CD4-positive, alpha-beta memory T cell (primary cell): ENCODE measurements around the gene RASIP1. TPM values are rescaled to one million over a fixed set of nuclear protein-coding genes. Genes with fewer than 3 reads are reported as not detected.
"Not testable (repeated sequence)": the region's sequence is repeated elsewhere in the genome, so short reads cannot be mapped to it uniquely, and the experiment has no call there.

Experiments
- CTCF ChIA-PET: fragments of 350-600 bp; sonication (Branson Sonifier 250); formaldehyde crosslinking; loops from one replicate; lab custom pipeline; 2021; ENCODE audit warnings: inconsistent platforms; ENCODE audit not compliant: partially characterized antibody; lab: Charles Lee
- POLR2A ChIA-PET: fragments of 350-600 bp; sonication (Branson Sonifier 250); formaldehyde crosslinking; loops from one replicate; lab custom pipeline; 2021; ENCODE audit not compliant: partially characterized antibody; lab: Charles Lee
- DNase-seq, 5 donors: peaks; one replicate each; pipeline versions ENCODE4 v3.0.0 to v3.0.0-alpha.2; 2020 to 2022; ENCODE audit warnings: mixed read lengths in 1 of 5
- H3K27ac ChIP-seq: one replicate; pipeline ENCODE4 v1.7.0; 2013; ENCODE audit warnings: low read depth, low read length
- H3K27me3 ChIP-seq: 2 replicates; pipeline ENCODE4 v1.7.0; 2013; ENCODE audit warnings: mild to moderate bottlenecking, low read length, moderate library complexity; ENCODE audit not compliant: insufficient read depth
- H3K36me3 ChIP-seq: 2 replicates; pipeline ENCODE4 v1.7.0; 2013; ENCODE audit warnings: mild to moderate bottlenecking, low read length, moderate library complexity; ENCODE audit not compliant: insufficient read depth
- H3K4me1 ChIP-seq: 2 replicates; pipeline ENCODE4 v1.7.0; 2013; ENCODE audit warnings: mild to moderate bottlenecking, low read length, moderate library complexity; ENCODE audit not compliant: insufficient read depth
- H3K4me3 ChIP-seq, 2 donors: one replicate each; pipeline ENCODE4 v1.7.0; 2013; ENCODE audit warnings: low read length in 2 of 2, mild to moderate bottlenecking in 1 of 2
- H3K9me3 ChIP-seq, 2 donors: one replicate each; pipeline ENCODE4 v1.7.0; 2013; ENCODE audit warnings: low read length in 2 of 2, control low read depth in 1 of 2; ENCODE audit not compliant: control insufficient read depth in 1 of 2
- H3K27ac Mint-ChIP-seq, 7 donors: one replicate each; pipeline ENCODE4 v1.8.0; 2020 to 2021; ENCODE audit warnings: mixed read lengths in 7 of 7, mild to moderate bottlenecking in 6 of 7, inconsistent platforms in 3 of 7, moderate library complexity in 3 of 7
- H3K27me3 Mint-ChIP-seq, 2 donors: one replicate each; pipeline ENCODE4 v1.8.0; 2020 to 2021; ENCODE audit warnings: mixed read lengths in 2 of 2
- H3K36me3 Mint-ChIP-seq, 2 donors: one replicate each; pipeline ENCODE4 v1.8.0; 2020 to 2021; ENCODE audit warnings: mixed read lengths in 2 of 2, inconsistent platforms in 1 of 2, mild to moderate bottlenecking in 1 of 2
- H3K4me1 Mint-ChIP-seq, 4 donors: one replicate each; pipeline ENCODE4 v1.8.0; 2020 to 2021; ENCODE audit warnings: mixed read lengths in 4 of 4, mild to moderate bottlenecking in 1 of 4
- H3K4me3 Mint-ChIP-seq, 8 donors: one replicate each; pipeline ENCODE4 v1.8.0; 2020 to 2021; ENCODE audit warnings: mixed read lengths in 8 of 8, mild to moderate bottlenecking in 7 of 8, moderate library complexity in 6 of 8, inconsistent platforms in 3 of 8
- H3K9me3 Mint-ChIP-seq, 8 donors: one replicate each; pipeline ENCODE4 v1.8.0; 2020 to 2021; ENCODE audit warnings: mixed read lengths in 8 of 8, mild to moderate bottlenecking in 5 of 8, inconsistent platforms in 3 of 8, moderate library complexity in 1 of 8
- intact Hi-C: fragments of 100-400 bp; cut with micrococcal nuclease; formaldehyde crosslinking; loops from one replicate; pipeline ENCODE4 v1.15.1; 2023
- polyA plus RNA-seq, 2 donors: library from polyadenylated mRNA; unstranded; fragments of 300-500 nt; fragmentation: Illumina TruSeq; gene quantifications; one replicate each; pipeline ENCODE4 v1.2.3, GENCODE V29; 2021
- total RNA-seq, 2 experiments: library from RNA; stranded (reverse); gene quantifications; one replicate each; pipeline ENCODE4 v1.2.3, GENCODE V29; 2021

RASIP1 gene
- total and polyA plus RNA-seq, 4 experiments from 2014 or later, result 0.10 to 0.25 (median 0.22) TPM; not detected in 1

GRCh38 chr19:48777720-48778119, 37.3 kb upstream of the RASIP1 start:
- H3K27me3 ChIP-seq, result no peaks in the 10 kb centered on the region
- Mint-ChIP-seq H3K4me1 (peaks cover 0 to 4% (median 3%) of the 10 kb centered on the region in 4 donors), H3K9me3 (no peaks in the 10 kb centered on the region), H3K36me3 (no peaks in the 10 kb centered on the region), H3K4me3 (no peak overlapping the region), H3K27ac (no peak overlapping the region), H3K27me3 (peaks cover 3 to 5% of the 10 kb centered on the region in 2 donors)
- ChIA-PET CTCF (no interaction called here), POLR2A (no interaction called here)
- no peaks in the 10 kb centered on the region for H3K9me3 ChIP-seq
- no peak overlapping the region for H3K27ac ChIP-seq
- intact Hi-C loops, result no loop called here
- H3K4me1 ChIP-seq, result no peaks in the 10 kb centered on the region
- DNase-seq, result no peak
- H3K4me3 ChIP-seq, result no peak overlapping the region
- no peaks in the 10 kb centered on the region for H3K36me3 ChIP-seq

GRCh38 chr19:48777139-48777538, 36.7 kb upstream of the RASIP1 start:
- Histone ChIP-seq H3K36me3 (no peaks in the 10 kb centered on the region), H3K4me3 (no peak overlapping the region), H3K27ac (no peak overlapping the region), H3K4me1 (no peaks in the 10 kb centered on the region), H3K27me3 (no peaks in the 10 kb centered on the region), H3K9me3 (no peaks in the 10 kb centered on the region)
- intact Hi-C loops, result no loop called here
- H3K4me1 Mint-ChIP-seq, result no peaks in the 10 kb centered on the region
- no peaks in the 10 kb centered on the region for H3K9me3 Mint-ChIP-seq
- no peak overlapping the region for H3K27ac Mint-ChIP-seq
- peaks cover 0 to 2% of the 10 kb centered on the region in 2 donors for H3K27me3 Mint-ChIP-seq
- ChIA-PET CTCF (interaction anchor here (0.7 kb wide), 1 partner anchor 14 kb away, joined by 4 read pairs; no protein-coding TSS in a partner anchor), POLR2A (no interaction called here)
- no peak overlapping the region for H3K4me3 Mint-ChIP-seq
- DNase-seq, result no peak
- H3K36me3 Mint-ChIP-seq, result no peaks in the 10 kb centered on the region

GRCh38 chr19:48772503-48772953, 32.1 kb upstream of the RASIP1 start:
- Histone ChIP-seq H3K27me3 (no peaks in the 10 kb centered on the region), H3K4me1 (no peaks in the 10 kb centered on the region), H3K4me3 (no peak overlapping the region), H3K36me3 (no peaks in the 10 kb centered on the region), H3K27ac (no peak overlapping the region), H3K9me3 (no peaks in the 10 kb centered on the region)
- Mint-ChIP-seq H3K36me3 (no peaks in the 10 kb centered on the region), H3K27ac (no peak overlapping the region), H3K4me1 (no peaks in the 10 kb centered on the region), H3K27me3 (peaks cover 10 to 12% of the 10 kb centered on the region in 2 donors), H3K4me3 (no peak overlapping the region), H3K9me3 (no peaks in the 10 kb centered on the region)
- intact Hi-C loops, result no loop called here
- CTCF ChIA-PET, result interaction anchor here (0.6 kb wide), 1 partner anchor 124 kb away, joined by 3 read pairs; no protein-coding TSS in a partner anchor
- no peak for DNase-seq
- POLR2A ChIA-PET, result no interaction called here

GRCh38 chr19:48770734-48771472, 30.5 kb upstream of the RASIP1 start:
- Mint-ChIP-seq H3K27me3 (peaks cover 13% of the 10 kb centered on the region in 2 donors), H3K36me3 (no peaks in the 10 kb centered on the region), H3K4me1 (no peaks in the 10 kb centered on the region), H3K4me3 (no peak overlapping the region), H3K27ac (no peak overlapping the region), H3K9me3 (no peaks in the 10 kb centered on the region)
- no peak for DNase-seq
- ChIA-PET POLR2A (no interaction called here), CTCF (interaction anchor here (1.0 to 1.1 kb wide), 2 partner anchors 17 to 72 kb away, joined by 3 read pairs; no protein-coding TSS in a partner anchor)
- Histone ChIP-seq H3K9me3 (no peaks in the 10 kb centered on the region), H3K27ac (no peak overlapping the region), H3K4me3 (no peak overlapping the region), H3K27me3 (no peaks in the 10 kb centered on the region), H3K36me3 (no peaks in the 10 kb centered on the region), H3K4me1 (no peaks in the 10 kb centered on the region)
- intact Hi-C loops, result no loop called here

- CTCF ChIA-PET, result interaction anchor here (1.0 to 1.1 kb wide), 2 partner anchors 18 to 72 kb away, joined by 3 read pairs; no protein-coding TSS in a partner anchor
- intact Hi-C loops, result no loop called here
Observed at GRCh38 chr19:48770266-48770665, 29.9 kb upstream of the RASIP1 start.

GRCh38 chr19:48768994-48769713, 28.7 kb upstream of the RASIP1 start:
- CTCF ChIA-PET, result interaction anchor here (0.6 to 1.1 kb wide), 2 partner anchors 19 to 20 kb away, joined by 3 read pairs; no protein-coding TSS in a partner anchor
- POLR2A ChIA-PET, result interaction anchor here (1.3 kb wide), 1 partner anchor 196 kb away, joined by 3 read pairs; the partner anchor contains the start of gene FTL
- intact Hi-C loops, result no loop called here
- H3K4me3 Mint-ChIP-seq, result no peak overlapping the region
- Histone ChIP-seq H3K27me3 (no peaks in the 10 kb centered on the region), H3K4me1 (no peaks in the 10 kb centered on the region), H3K36me3 (no peaks in the 10 kb centered on the region), H3K27ac (no peak overlapping the region), H3K9me3 (no peaks in the 10 kb centered on the region), H3K4me3 (no peak overlapping the region)
- H3K36me3 Mint-ChIP-seq, result no peaks in the 10 kb centered on the region
- H3K9me3 Mint-ChIP-seq, result no peaks in the 10 kb centered on the region
- H3K27me3 Mint-ChIP-seq, result peaks cover 17 to 20% of the 10 kb centered on the region in 2 donors
- DNase-seq, result no peak
- H3K27ac Mint-ChIP-seq, result no peak overlapping the region
- no peaks in the 10 kb centered on the region for H3K4me1 Mint-ChIP-seq

More at GRCh38 chr19:48770266-48770665, 29.9 kb upstream of the RASIP1 start:
- peaks cover 15 to 18% of the 10 kb centered on the region in 2 donors for H3K27me3 Mint-ChIP-seq
- H3K27me3 ChIP-seq, result no peaks in the 10 kb centered on the region
- no peaks in the 10 kb centered on the region for H3K9me3 ChIP-seq
- no peak overlapping the region for H3K27ac Mint-ChIP-seq
- POLR2A ChIA-PET, result interaction anchor here (1.3 kb wide), 1 partner anchor 195 kb away, joined by 3 read pairs; the partner anchor contains the start of gene FTL
- no peaks in the 10 kb centered on the region for H3K36me3 Mint-ChIP-seq
- H3K36me3 ChIP-seq, result no peaks in the 10 kb centered on the region
- no peak overlapping the region for H3K4me3 ChIP-seq
- H3K9me3 Mint-ChIP-seq, result no peaks in the 10 kb centered on the region
- no peaks in the 10 kb centered on the region for H3K4me1 Mint-ChIP-seq
- no peak for DNase-seq
- no peak overlapping the region for H3K27ac ChIP-seq
- no peak overlapping the region for H3K4me3 Mint-ChIP-seq
- H3K4me1 ChIP-seq, result no peaks in the 10 kb centered on the region

GRCh38 chr19:48768171-48768753, 27.9 kb upstream of the RASIP1 start:
- H3K9me3 ChIP-seq, POLR2A ChIA-PET, H3K4me1 Mint-ChIP-seq, CTCF ChIA-PET, intact Hi-C loops, H3K9me3 Mint-ChIP-seq, H3K27ac Mint-ChIP-seq, DNase-seq, H3K4me3 ChIP-seq, H3K27me3 ChIP-seq, H3K36me3 ChIP-seq, H3K27ac ChIP-seq, H3K4me3 Mint-ChIP-seq, H3K4me1 ChIP-seq, H3K36me3 Mint-ChIP-seq: not testable (repeated sequence)
- peaks cover 17 to 20% of the 10 kb centered on the region in 2 donors for H3K27me3 Mint-ChIP-seq
